ENCODE results near the gene LAIR1.

Gene LAIR1

GRCh38 chr19:54319892-54320670 is 44.6 kb downstream of the LAIR1 start:
- no peak for DNase-seq (ENCODE audit: low read depth, low spot score)
- Histone ChIP-seq H3K27me3 (ENCODE audit: control insufficient read depth, insufficient read depth, low read length) (no peaks in the 10 kb centered on the region), H3K4me3 (ENCODE audit: low read length) (no peak overlapping the region), H3K9me3 (ENCODE audit: control insufficient read depth, insufficient read depth, low read length) (no peaks in the 10 kb centered on the region), H3K4me1 (ENCODE audit: control insufficient read depth, insufficient read depth, low read length) (no peaks in the 10 kb centered on the region), H3K36me3 (ENCODE audit: control insufficient read depth, insufficient read depth, low read length) (no peaks in the 10 kb centered on the region), H3K27ac (ENCODE audit: low read length) (no peak overlapping the region)
- WGBS (ENCODE audit: insufficient coverage, insufficient read length): no CpG with 5 or more reads among the region's 14 CpGs

- no peaks in the 10 kb centered on the region for H3K9me3 ChIP-seq (ENCODE audit: control insufficient read depth, insufficient read depth, low read length)
- H3K27ac ChIP-seq (ENCODE audit: low read length): no peak overlapping the region
- H3K4me1 ChIP-seq (ENCODE audit: control insufficient read depth, insufficient read depth, low read length): no peaks in the 10 kb centered on the region
- H3K27me3 ChIP-seq (ENCODE audit: control insufficient read depth, insufficient read depth, low read length): no peaks in the 10 kb centered on the region
- H3K4me3 ChIP-seq (ENCODE audit: low read length): no peak overlapping the region
- H3K36me3 ChIP-seq (ENCODE audit: control insufficient read depth, insufficient read depth, low read length): no peaks in the 10 kb centered on the region
- WGBS (ENCODE audit: insufficient coverage, insufficient read length): no CpG with 5 or more reads among the region's 7 CpGs
- no peak for DNase-seq (ENCODE audit: low read depth, low spot score)
Measured at GRCh38 chr19:54319049-54319448, 45.7 kb downstream of the LAIR1 start.

GRCh38 chr19:54317965-54318240 is 46.8 kb downstream of the LAIR1 start:
- Histone ChIP-seq H3K27me3 (ENCODE audit: control insufficient read depth, insufficient read depth, low read length) (no peaks in the 10 kb centered on the region), H3K27ac (ENCODE audit: low read length) (no peak overlapping the region), H3K9me3 (ENCODE audit: control insufficient read depth, insufficient read depth, low read length) (no peaks in the 10 kb centered on the region), H3K4me3 (ENCODE audit: low read length) (no peak overlapping the region), H3K36me3 (ENCODE audit: control insufficient read depth, insufficient read depth, low read length) (no peaks in the 10 kb centered on the region), H3K4me1 (ENCODE audit: control insufficient read depth, insufficient read depth, low read length) (no peaks in the 10 kb centered on the region)
- no CpG with 5 or more reads among the region's 9 CpGs for WGBS (ENCODE audit: insufficient coverage, insufficient read length)
- DNase-seq (ENCODE audit: low read depth, low spot score): no peak

GRCh38 chr19:54317108-54317964 is 47.4 kb downstream of the LAIR1 start:
- DNase-seq (ENCODE audit: low read depth, low spot score): no peak
- H3K9me3 ChIP-seq (ENCODE audit: control insufficient read depth, insufficient read depth, low read length): no peaks in the 10 kb centered on the region
- H3K4me1 ChIP-seq (ENCODE audit: control insufficient read depth, insufficient read depth, low read length): no peaks in the 10 kb centered on the region
- no CpG with 5 or more reads among the region's 29 CpGs for WGBS (ENCODE audit: insufficient coverage, insufficient read length)
- no peaks in the 10 kb centered on the region for H3K27me3 ChIP-seq (ENCODE audit: control insufficient read depth, insufficient read depth, low read length)
- no peak overlapping the region for H3K27ac ChIP-seq (ENCODE audit: low read length)
- H3K36me3 ChIP-seq (ENCODE audit: control insufficient read depth, insufficient read depth, low read length): no peaks in the 10 kb centered on the region
- no peak overlapping the region for H3K4me3 ChIP-seq (ENCODE audit: low read length)

- no peaks in the 10 kb centered on the region for H3K4me1 ChIP-seq (ENCODE audit: control insufficient read depth, insufficient read depth, low read length)
- no peak for DNase-seq (ENCODE audit: low read depth, low spot score)
- no peaks in the 10 kb centered on the region for H3K27me3 ChIP-seq (ENCODE audit: control insufficient read depth, insufficient read depth, low read length)
- WGBS (ENCODE audit: insufficient coverage, insufficient read length): no CpG with 5 or more reads among the region's 11 CpGs
- H3K4me3 ChIP-seq (ENCODE audit: low read length): no peak overlapping the region
- H3K36me3 ChIP-seq (ENCODE audit: control insufficient read depth, insufficient read depth, low read length): no peaks in the 10 kb centered on the region
- H3K9me3 ChIP-seq (ENCODE audit: control insufficient read depth, insufficient read depth, low read length): no peaks in the 10 kb centered on the region
- no peak overlapping the region for H3K27ac ChIP-seq (ENCODE audit: low read length)
Measured at GRCh38 chr19:54316746-54317107, 48.0 kb downstream of the LAIR1 start.

GRCh38 chr19:54315956-54316355 is 48.8 kb downstream of the LAIR1 start:
- Histone ChIP-seq H3K4me1 (ENCODE audit: control insufficient read depth, insufficient read depth, low read length) (no peaks in the 10 kb centered on the region), H3K36me3 (ENCODE audit: control insufficient read depth, insufficient read depth, low read length) (no peaks in the 10 kb centered on the region), H3K9me3 (ENCODE audit: control insufficient read depth, insufficient read depth, low read length) (no peaks in the 10 kb centered on the region), H3K27ac (ENCODE audit: low read length) (no peak overlapping the region), H3K4me3 (ENCODE audit: low read length) (no peak overlapping the region), H3K27me3 (ENCODE audit: control insufficient read depth, insufficient read depth, low read length) (no peaks in the 10 kb centered on the region)
- no peak for DNase-seq (ENCODE audit: low read depth, low spot score)
- no CpG with 5 or more reads among the region's 10 CpGs for WGBS (ENCODE audit: insufficient coverage, insufficient read length)

- WGBS (ENCODE audit: insufficient coverage, insufficient read length): no CpG with 5 or more reads among the region's 13 CpGs
- H3K4me3 ChIP-seq (ENCODE audit: low read length): no peak within 1 kb of the TSS
- no peaks in the 10 kb centered on the region for H3K27me3 ChIP-seq (ENCODE audit: control insufficient read depth, insufficient read depth, low read length)
- no peaks in the 10 kb centered on the region for H3K36me3 ChIP-seq (ENCODE audit: control insufficient read depth, insufficient read depth, low read length)
- no peak for DNase-seq (ENCODE audit: low read depth, low spot score)
- no peaks in the 10 kb centered on the region for H3K4me1 ChIP-seq (ENCODE audit: control insufficient read depth, insufficient read depth, low read length)
- no peaks in the 10 kb centered on the region for H3K9me3 ChIP-seq (ENCODE audit: control insufficient read depth, insufficient read depth, low read length)
- no peak within 1 kb of the TSS for H3K27ac ChIP-seq (ENCODE audit: low read length)
Measured at GRCh38 chr19:54312436-54313377, 52.0 kb downstream of the LAIR1 start, which contains the start of gene LILRA5. LILRA5 (minus strand) TSS chr19:54313166; CDS start chr19:54313019, 147 bp downstream.

GRCh38 chr19:54312011-54312410 is 52.7 kb downstream of the LAIR1 start:
- WGBS (ENCODE audit: insufficient coverage, insufficient read length): no CpG with 5 or more reads among the region's 6 CpGs
- no peaks in the 10 kb centered on the region for H3K4me1 ChIP-seq (ENCODE audit: control insufficient read depth, insufficient read depth, low read length)
- no peak overlapping the region for H3K4me3 ChIP-seq (ENCODE audit: low read length)
- no peaks in the 10 kb centered on the region for H3K36me3 ChIP-seq (ENCODE audit: control insufficient read depth, insufficient read depth, low read length)
- H3K27me3 ChIP-seq (ENCODE audit: control insufficient read depth, insufficient read depth, low read length): no peaks in the 10 kb centered on the region
- H3K9me3 ChIP-seq (ENCODE audit: control insufficient read depth, insufficient read depth, low read length): peaks cover 3% of the 10 kb centered on the region; the same call in 1 of the 2 replicates
- no peak for DNase-seq (ENCODE audit: low read depth, low spot score)
- no peak overlapping the region for H3K27ac ChIP-seq (ENCODE audit: low read length)

GRCh38 chr19:54311486-54311885 is 53.2 kb downstream of the LAIR1 start:
- H3K4me3 ChIP-seq (ENCODE audit: low read length): no peak overlapping the region
- no peaks in the 10 kb centered on the region for H3K27me3 ChIP-seq (ENCODE audit: control insufficient read depth, insufficient read depth, low read length)
- H3K4me1 ChIP-seq (ENCODE audit: control insufficient read depth, insufficient read depth, low read length): no peaks in the 10 kb centered on the region
- DNase-seq (ENCODE audit: low read depth, low spot score): no peak
- WGBS (ENCODE audit: insufficient coverage, insufficient read length): no CpG with 5 or more reads among the region's 5 CpGs
- no peak overlapping the region for H3K27ac ChIP-seq (ENCODE audit: low read length)
- no peaks in the 10 kb centered on the region for H3K36me3 ChIP-seq (ENCODE audit: control insufficient read depth, insufficient read depth, low read length)
- H3K9me3 ChIP-seq (ENCODE audit: control insufficient read depth, insufficient read depth, low read length): peaks cover 3% of the 10 kb centered on the region; the same call in 1 of the 2 replicates

GRCh38 chr19:54310543-54310942 is 54.2 kb downstream of the LAIR1 start:
- H3K36me3 ChIP-seq (ENCODE audit: control insufficient read depth, insufficient read depth, low read length): no peaks in the 10 kb centered on the region
- H3K4me1 ChIP-seq (ENCODE audit: control insufficient read depth, insufficient read depth, low read length): no peaks in the 10 kb centered on the region
- no peaks in the 10 kb centered on the region for H3K27me3 ChIP-seq (ENCODE audit: control insufficient read depth, insufficient read depth, low read length)
- DNase-seq (ENCODE audit: low read depth, low spot score): no peak
- H3K27ac ChIP-seq (ENCODE audit: low read length): no peak overlapping the region
- no CpG with 5 or more reads among the region's 5 CpGs for WGBS (ENCODE audit: insufficient coverage, insufficient read length)
- H3K9me3 ChIP-seq (ENCODE audit: control insufficient read depth, insufficient read depth, low read length): peaks cover 3% of the 10 kb centered on the region; the same call in 1 of the 2 replicates
- no peak overlapping the region for H3K4me3 ChIP-seq (ENCODE audit: low read length)
